Activated T-cell treated with anti-CD3 and anti-CD28 coated beads, Interleukin-2, amount 50 U/mL, for 4 hours (primary cell): Measurements from ENCODE around the gene CRADD. TPM values are rescaled to one million over a fixed set of nuclear protein-coding genes. Genes with fewer than 3 reads are reported as not detected.
A peak's percentile ranks its signal among the peaks of the same experiment; 100 is the strongest.
"Not testable (repeated sequence)": the region's sequence is repeated elsewhere in the genome, so short reads cannot be mapped to it uniquely, and the experiment has no call there.

Experiments used
- ATAC-seq, 2 donors: fragments of 200-7000 bp; cut with Tn5 transposase; one replicate each; pipeline ENCODE4 v1.10.0; 2021
- DNase-seq: peaks from one replicate; pipeline ENCODE4 v3.0.0-alpha.2; 2020
- H3K27me3 Mint-ChIP-seq: one replicate; pipeline ENCODE4 v1.8.0; 2021; ENCODE audit warnings: low read depth, mixed read lengths
- H3K36me3 Mint-ChIP-seq: one replicate; pipeline ENCODE4 v1.8.0; 2022; ENCODE audit warnings: mixed read lengths; ENCODE audit not compliant: insufficient read depth
- H3K4me1 Mint-ChIP-seq: one replicate; pipeline ENCODE4 v1.8.0; 2021; ENCODE audit warnings: low read depth, mixed read lengths
- H3K4me3 Mint-ChIP-seq: one replicate; pipeline ENCODE4 v1.8.0; 2021; ENCODE audit warnings: mild to moderate bottlenecking, moderate library complexity, mixed read lengths
- H3K9me3 Mint-ChIP-seq: one replicate; pipeline ENCODE4 v1.8.0; 2021; ENCODE audit warnings: mixed read lengths
- total RNA-seq, 3 donors: library from RNA; stranded (reverse); gene quantifications; one replicate each; pipeline ENCODE4 v1.2.1, GENCODE V29; 2021

The CRADD gene
- total RNA-seq, 3 donors from 2014 or later: 6.9 to 9.9 (median 8.7) TPM

DNA sequence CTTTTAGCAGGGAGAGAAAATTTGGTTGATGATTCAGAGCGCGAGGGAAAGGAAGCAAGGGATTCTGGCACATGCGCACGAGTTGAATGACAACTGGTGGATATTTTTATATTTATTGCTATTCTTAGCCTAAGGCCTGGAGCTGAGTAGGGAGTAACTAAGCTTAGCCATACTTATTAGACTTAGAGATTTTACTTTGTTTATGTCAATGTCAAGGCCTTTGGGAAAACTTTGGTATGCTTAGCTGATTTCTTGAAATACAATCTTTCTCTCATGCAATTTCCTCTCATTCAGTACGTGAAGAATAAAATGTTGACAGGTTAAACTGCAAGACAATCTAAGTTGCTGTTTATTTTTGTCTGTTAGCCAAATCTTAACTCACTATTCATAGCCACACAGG is 101.1 kb downstream of the CRADD start:
- peaks cover 18% of the 10 kb centered on the region for H3K36me3 Mint-ChIP-seq
- H3K4me1 Mint-ChIP-seq: peaks cover 45% of the 10 kb centered on the region
- no peak for ATAC-seq
- DNase-seq: no peak
- peaks cover 6% of the 10 kb centered on the region for H3K9me3 Mint-ChIP-seq
- H3K4me3 Mint-ChIP-seq: no peak overlapping the region
- H3K27me3 Mint-ChIP-seq: no peaks in the 10 kb centered on the region

- no peak for DNase-seq
- H3K36me3 Mint-ChIP-seq: peaks cover 16% of the 10 kb centered on the region
- H3K4me1 Mint-ChIP-seq: peaks cover 43% of the 10 kb centered on the region
- no peaks in the 10 kb centered on the region for H3K27me3 Mint-ChIP-seq
- peaks cover 4% of the 10 kb centered on the region for H3K9me3 Mint-ChIP-seq
- ATAC-seq: no peak
- H3K4me3 Mint-ChIP-seq: no peak overlapping the region
These were observed 101.6 kb downstream of the CRADD start for GRCh38 chr12:93778766-93779165.

- DNase-seq (no peak), ATAC-seq (no peak)
- Mint-ChIP-seq H3K4me3 (no peak overlapping the region), H3K9me3 (peaks cover 4% of the 10 kb centered on the region), H3K36me3 (peaks cover 15% of the 10 kb centered on the region), H3K4me1 (peaks cover 56% of the 10 kb centered on the region), H3K27me3 (no peaks in the 10 kb centered on the region)
These were observed 103.0 kb downstream of the CRADD start for GRCh38 chr12:93780101-93780641.

- H3K4me1 Mint-ChIP-seq: peaks cover 63% of the 10 kb centered on the region
- ATAC-seq: peak; percentile 58 to 64
- not testable (repeated sequence) for H3K4me3 Mint-ChIP-seq, H3K27me3 Mint-ChIP-seq, H3K9me3 Mint-ChIP-seq
- DNase-seq: peak; percentile 28
- H3K36me3 Mint-ChIP-seq: peaks cover 12% of the 10 kb centered on the region
These were observed 103.7 kb downstream of the CRADD start for GRCh38 chr12:93780886-93781285.

- ATAC-seq, H3K27me3 Mint-ChIP-seq, H3K36me3 Mint-ChIP-seq, H3K4me3 Mint-ChIP-seq, DNase-seq, H3K9me3 Mint-ChIP-seq: not testable (repeated sequence)
- peaks cover 63% of the 10 kb centered on the region for H3K4me1 Mint-ChIP-seq
These were observed 104.8 kb downstream of the CRADD start for GRCh38 chr12:93781961-93782360.

DNA sequence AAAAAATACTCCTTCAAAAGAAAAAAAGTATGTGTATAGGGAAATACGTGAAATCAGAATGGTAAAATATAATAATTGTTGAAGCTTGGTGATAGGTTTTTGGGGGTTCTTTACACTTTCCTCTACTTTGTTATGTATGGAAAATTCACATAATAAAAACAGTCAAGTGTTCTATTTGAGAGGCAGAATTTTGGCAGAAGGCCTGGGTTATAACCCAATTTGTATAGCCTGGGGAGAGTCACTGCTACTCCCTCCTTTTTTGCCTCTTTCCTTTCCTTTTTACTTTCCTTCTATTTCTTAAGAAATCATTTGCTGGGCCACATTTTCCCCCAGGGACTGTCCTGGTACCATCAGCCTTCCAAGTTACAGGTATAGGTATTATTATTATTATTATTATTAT is 105.7 kb downstream of the CRADD start:
- H3K4me3 Mint-ChIP-seq: no peak overlapping the region
- peaks cover 62% of the 10 kb centered on the region for H3K4me1 Mint-ChIP-seq
- H3K36me3 Mint-ChIP-seq: peaks cover 6% of the 10 kb centered on the region
- DNase-seq (no peak), ATAC-seq (no peak)
- H3K27me3 Mint-ChIP-seq: no peaks in the 10 kb centered on the region
- peaks cover 4% of the 10 kb centered on the region for H3K9me3 Mint-ChIP-seq

GRCh38 chr12:93783832-93784231 is 106.7 kb downstream of the CRADD start:
- H3K36me3 Mint-ChIP-seq: peaks cover 8% of the 10 kb centered on the region
- peaks cover 4% of the 10 kb centered on the region for H3K9me3 Mint-ChIP-seq
- H3K4me3 Mint-ChIP-seq: peak overlapping the region; percentile 11
- no peaks in the 10 kb centered on the region for H3K27me3 Mint-ChIP-seq
- peak; percentile 57 to 73 for ATAC-seq
- H3K4me1 Mint-ChIP-seq: peaks cover 61% of the 10 kb centered on the region
- DNase-seq: peak; percentile 39

- H3K4me1 Mint-ChIP-seq: peaks cover 64% of the 10 kb centered on the region
- ATAC-seq: peak in 1 of 2 donors; percentile 42
- H3K27me3 Mint-ChIP-seq: no peaks in the 10 kb centered on the region
- H3K4me3 Mint-ChIP-seq: peak overlapping the region; percentile 40
- H3K9me3 Mint-ChIP-seq: peaks cover 4% of the 10 kb centered on the region
- no peak for DNase-seq
- peaks cover 5% of the 10 kb centered on the region for H3K36me3 Mint-ChIP-seq
These were observed 107.3 kb downstream of the CRADD start for GRCh38 chr12:93784339-93785086.

GRCh38 chr12:93785249-93786010 is 108.3 kb downstream of the CRADD start:
- Mint-ChIP-seq H3K27me3 (no peaks in the 10 kb centered on the region), H3K4me3 (peak overlapping the region; percentile 61)
- DNase-seq: peak; percentile 18

DNA sequence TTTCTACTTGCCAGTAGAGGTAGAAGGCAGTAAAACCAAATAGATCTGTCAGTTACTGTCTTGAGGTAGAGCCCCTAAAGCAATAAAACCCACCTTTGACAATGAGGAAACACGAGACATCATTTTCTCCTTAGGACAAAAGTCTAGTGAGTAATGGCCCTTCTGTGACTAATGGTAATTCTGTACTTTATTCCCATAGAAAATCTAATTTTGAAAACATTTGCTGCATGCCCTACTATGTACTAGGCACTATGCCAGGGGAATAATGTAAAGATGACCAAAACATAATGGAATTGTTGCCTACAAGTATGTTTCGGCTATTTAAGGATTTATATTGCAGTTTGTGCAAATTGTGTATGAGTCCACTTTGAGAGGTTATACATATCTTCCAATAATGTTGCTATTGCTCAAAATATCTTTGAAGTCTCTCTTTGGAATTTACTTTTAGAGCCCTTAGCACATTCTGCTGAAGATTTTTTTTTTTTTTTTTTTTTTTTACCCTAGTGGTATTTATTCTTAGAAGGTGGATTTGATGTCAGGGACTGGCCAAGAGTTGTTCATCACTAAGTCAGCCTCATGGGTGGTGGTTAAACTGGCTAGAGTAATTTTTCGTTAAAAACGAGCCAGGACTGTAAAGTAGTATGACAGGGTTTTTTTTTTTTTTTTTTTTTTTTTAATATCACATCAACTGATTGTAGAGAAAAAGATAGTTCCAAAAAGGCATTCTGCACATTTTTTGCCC is 109.7 kb downstream of the CRADD start:
- Mint-ChIP-seq H3K4me1 (peaks cover 58% of the 10 kb centered on the region), H3K27me3 (no peaks in the 10 kb centered on the region)
- DNase-seq: no peak

More at GRCh38 chr12:93785249-93786010, 108.3 kb downstream of the CRADD start:
- ATAC-seq: peak; percentile 82 to 91
- H3K4me1 Mint-ChIP-seq: peaks cover 65% of the 10 kb centered on the region
- peaks cover 4% of the 10 kb centered on the region for H3K9me3 Mint-ChIP-seq
- peaks cover 5% of the 10 kb centered on the region for H3K36me3 Mint-ChIP-seq

GRCh38 chr12:93788853-93789252 is 111.7 kb downstream of the CRADD start:
- Mint-ChIP-seq H3K36me3 (peaks cover 3% of the 10 kb centered on the region), H3K4me3 (no peak overlapping the region), H3K27me3 (no peaks in the 10 kb centered on the region), H3K9me3 (no peaks in the 10 kb centered on the region), H3K4me1 (peaks cover 52% of the 10 kb centered on the region)
- no peak for DNase-seq
- ATAC-seq: no peak

More for the DNA sequence above, 109.7 kb downstream of the CRADD start:
- no peak for ATAC-seq
- Mint-ChIP-seq H3K36me3 (peaks cover 3% of the 10 kb centered on the region), H3K9me3 (no peaks in the 10 kb centered on the region), H3K4me3 (no peak overlapping the region)

GRCh38 chr12:93789767-93790166 is 112.6 kb downstream of the CRADD start:
- H3K9me3 Mint-ChIP-seq: no peaks in the 10 kb centered on the region
- ATAC-seq (no peak), DNase-seq (no peak)
- H3K4me3 Mint-ChIP-seq: no peak overlapping the region
- H3K27me3 Mint-ChIP-seq: no peaks in the 10 kb centered on the region
- H3K36me3 Mint-ChIP-seq: peaks cover 3% of the 10 kb centered on the region
- H3K4me1 Mint-ChIP-seq: peaks cover 43% of the 10 kb centered on the region

- Mint-ChIP-seq H3K9me3 (no peaks in the 10 kb centered on the region), H3K36me3 (peaks cover 3% of the 10 kb centered on the region), H3K4me1 (peaks cover 34% of the 10 kb centered on the region), H3K4me3 (no peak overlapping the region), H3K27me3 (no peaks in the 10 kb centered on the region)
- DNase-seq (peak; percentile 21), ATAC-seq (no peak)
These were observed 113.4 kb downstream of the CRADD start for GRCh38 chr12:93790472-93791152.
